HT-29 (cell line): ENCODE data around the gene PDXP. TPM values are rescaled to one million over a fixed set of nuclear protein-coding genes. Genes with fewer than 3 reads are reported as not detected.
"Not testable (repeated sequence)": the region's sequence is repeated elsewhere in the genome, so short reads cannot be mapped to it uniquely, and the experiment has no call there.

Source experiments
- DNase-seq: peaks from one replicate; pipeline ENCODE4 v3.0.0-alpha.2; 2015; ENCODE audit warnings: low spot score
- total RNA-seq: library from RNA; depleted of rRNA; stranded (reverse); fragments of >200 nt; shearing (Covaris generic); gene quantifications from 2 replicates; pipeline ENCODE4 v1.2.3, GENCODE V29; 2014

Gene PDXP
- total RNA-seq, 1 experiment from 2014 or later = 25.4 TPM

DNA sequence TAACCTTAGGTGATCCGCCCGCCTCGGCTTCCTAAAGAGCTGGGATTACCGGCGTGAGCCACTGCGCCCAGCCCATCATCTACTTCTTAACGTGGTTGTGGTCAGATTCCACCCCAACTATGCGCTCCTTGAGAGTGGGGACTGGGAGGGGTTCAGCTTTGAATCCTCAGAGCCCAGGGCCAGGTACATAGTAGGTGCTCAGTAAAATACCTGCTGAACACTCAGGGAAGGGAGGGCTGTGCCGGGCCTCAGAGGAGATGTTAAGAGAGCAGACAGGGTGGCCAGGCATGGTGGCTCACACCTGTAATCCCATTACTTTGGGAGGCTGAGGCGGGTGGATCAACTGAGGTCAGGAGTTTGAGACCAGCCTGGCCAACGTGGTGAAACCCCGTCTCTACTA is 15.7 kb downstream of the PDXP start:
- no peak for DNase-seq

DNA sequence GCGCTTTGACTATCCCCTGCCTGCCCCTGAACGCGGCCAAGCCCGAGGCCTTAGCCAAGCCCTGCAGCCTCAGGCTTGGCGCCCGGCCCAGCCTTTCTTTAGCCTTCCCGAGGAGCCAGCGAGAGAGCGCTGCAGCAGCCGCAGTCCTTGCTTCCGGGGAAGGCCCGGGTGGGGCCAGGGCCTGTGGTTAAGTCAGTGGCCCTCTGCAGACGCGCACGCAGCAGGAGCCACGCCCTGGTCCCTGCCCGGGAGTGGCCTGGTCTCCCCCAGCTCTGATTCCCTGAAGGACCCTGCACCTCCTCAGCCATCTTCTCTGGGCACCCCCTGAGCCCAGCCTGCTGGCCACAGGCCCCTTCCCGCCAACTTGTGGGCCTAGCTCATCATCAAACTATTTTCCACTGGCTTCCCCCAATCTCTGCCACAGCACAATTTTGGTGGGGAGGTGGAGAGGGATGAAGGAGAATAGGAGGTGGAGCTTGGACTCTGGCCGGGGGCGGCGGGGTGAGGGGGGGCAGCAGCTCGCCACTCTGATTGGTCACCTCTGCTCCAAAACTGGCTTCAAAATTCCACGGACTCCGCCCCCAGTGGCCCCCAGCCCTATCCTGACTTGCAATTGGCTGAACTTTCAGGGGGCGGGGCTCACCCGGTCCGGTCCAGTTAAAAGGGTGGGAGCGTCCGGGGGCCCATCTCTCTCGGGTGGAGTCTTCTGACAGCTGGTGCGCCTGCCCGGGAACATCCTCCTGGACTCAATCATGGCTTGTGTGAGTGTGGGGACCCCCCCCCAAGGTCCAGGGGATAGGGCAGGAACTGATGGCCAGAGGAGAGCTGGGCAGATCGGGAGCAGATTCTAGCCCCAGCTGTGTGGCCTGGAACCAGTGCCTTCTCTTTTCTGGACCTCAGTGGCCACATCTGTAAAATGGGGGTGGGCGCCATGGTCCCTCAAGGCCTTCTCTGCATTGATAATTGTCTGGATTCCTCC is 16.7 kb downstream of the PDXP start, which contains the start of gene LGALS1:
Gene LGALS1 (plus strand): TSS at position 686 of the 979 bp plus-strand sequence. CDS start 67 bp downstream, at position 753.
- peak; percentile 78 for DNase-seq

DNA sequence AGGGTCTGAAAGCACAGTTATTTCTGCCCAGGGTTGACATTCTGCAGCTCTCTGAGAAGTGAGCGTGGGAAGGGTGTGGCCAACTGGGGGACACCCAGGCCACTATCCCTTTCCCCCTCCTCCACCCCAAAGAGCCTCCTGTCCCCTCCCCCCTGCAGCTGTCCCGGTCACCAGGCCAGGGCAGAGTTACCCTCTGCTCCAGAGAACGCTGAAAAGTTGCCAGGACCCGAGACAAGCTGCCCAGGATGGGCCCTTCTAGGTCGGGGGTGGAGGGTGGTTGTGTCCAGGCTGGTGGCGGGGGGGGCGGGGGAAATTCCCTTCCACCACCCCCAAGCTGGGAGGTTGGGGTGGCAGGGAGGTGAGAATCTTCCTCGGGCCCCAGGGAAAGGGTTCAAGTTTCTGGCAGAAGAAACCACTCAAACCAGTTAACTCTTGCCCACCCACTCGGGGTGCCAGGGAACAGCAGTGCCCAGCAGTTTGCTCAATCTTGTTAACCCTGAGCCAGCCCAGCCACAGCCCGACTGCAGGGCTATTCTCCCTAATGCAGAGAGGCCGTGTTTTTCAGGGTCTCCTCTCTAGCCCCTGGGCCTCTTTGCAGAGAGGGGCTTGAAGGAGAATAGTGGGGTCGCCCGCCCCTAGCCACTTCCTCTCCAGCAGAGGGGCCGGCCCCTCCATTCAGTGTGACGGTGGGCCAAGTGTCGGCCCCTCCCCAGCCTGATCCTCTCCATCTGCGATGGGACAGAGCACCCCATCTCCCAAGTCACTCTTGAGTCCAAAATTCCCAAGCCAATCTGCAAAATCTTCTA is 17.6 kb downstream of the PDXP start:
- DNase-seq = no peak

DNA sequence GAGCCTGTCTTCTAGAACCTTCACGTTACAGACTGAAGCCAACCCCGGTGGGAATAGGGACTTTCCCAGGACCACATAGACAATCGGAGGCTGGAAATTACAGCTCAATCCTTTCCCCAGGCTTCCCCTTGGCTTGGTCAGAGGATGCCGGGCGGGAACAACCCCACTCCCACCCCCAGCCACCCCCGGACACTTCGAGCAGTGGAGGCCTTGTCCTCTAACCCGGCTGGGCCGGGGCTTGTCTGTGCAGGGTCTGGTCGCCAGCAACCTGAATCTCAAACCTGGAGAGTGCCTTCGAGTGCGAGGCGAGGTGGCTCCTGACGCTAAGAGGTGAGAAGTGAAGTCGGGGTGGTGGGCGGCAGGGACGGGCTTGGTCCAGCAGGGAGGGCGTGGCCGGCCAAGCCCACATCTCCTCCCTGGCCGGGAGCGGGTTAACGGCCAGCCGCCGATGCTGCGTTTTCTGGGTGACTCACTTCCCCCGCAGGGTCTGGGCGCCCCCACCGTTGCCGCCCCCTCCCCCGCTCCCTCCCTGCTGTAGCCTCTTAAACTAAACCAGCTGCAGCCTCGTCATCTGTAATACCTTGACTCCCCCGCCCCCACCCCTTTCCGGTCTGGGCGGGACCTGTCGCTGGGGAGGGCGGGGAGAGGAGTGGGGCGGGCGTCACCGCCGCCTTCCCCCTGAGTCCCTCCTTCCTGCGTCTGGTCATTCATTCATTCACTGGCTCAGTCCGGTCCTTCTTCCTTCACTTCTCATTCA is 18.4 kb downstream of the PDXP start:
- DNase-seq = peak; percentile 73

DNA sequence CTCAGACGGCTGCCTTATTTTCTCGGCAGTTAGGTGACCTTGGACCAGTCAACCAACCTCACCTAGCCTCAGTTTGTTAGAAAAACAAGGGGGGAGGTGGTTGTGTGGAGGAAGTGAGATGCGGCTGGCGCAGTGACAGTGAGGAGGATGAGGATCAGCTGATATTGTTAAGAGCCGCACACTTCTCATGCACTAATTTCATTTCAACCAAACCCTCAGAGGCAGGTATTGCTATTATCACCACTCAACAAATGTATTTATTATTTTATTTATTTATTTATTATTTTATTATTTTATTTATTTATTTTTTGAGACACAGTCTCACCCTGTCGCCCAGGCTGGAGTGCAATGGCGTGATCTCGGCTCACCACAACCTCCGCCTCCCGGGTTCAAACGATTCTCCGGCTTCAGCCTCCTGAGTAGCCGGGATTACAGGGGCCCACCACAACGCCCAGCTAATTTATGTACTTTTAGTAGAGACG is 19.0 kb downstream of the PDXP start:
- DNase-seq = no peak

DNA sequence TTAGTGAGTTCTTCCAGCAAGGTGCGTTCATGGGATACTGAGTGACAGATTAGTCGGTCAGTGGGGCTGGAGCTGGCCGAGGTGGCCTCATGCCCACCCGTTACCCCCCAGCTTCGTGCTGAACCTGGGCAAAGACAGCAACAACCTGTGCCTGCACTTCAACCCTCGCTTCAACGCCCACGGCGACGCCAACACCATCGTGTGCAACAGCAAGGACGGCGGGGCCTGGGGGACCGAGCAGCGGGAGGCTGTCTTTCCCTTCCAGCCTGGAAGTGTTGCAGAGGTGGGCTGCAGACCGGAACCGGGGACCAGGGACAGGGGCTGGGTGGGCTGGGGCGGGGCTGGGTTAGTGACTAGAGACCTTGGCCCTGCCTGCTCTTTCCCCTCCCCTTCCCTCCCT is 19.8 kb downstream of the PDXP start:
- no peak for DNase-seq

DNA sequence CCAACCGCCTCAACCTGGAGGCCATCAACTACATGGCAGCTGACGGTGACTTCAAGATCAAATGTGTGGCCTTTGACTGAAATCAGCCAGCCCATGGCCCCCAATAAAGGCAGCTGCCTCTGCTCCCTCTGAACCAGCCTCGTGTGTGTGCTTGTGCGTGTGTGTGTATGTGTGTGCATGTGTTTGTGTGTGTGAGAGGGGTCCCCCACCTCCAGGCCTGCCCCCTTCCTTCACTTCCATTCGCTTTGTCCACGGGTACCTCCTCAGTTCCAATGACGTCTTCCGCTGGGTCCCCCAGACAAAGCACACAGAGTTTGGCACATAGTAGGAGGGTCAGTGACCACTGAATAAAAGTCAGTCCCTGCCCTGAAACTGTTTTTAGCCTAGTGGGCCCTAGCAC is 21.1 kb downstream of the PDXP start:
- DNase-seq = no peak

DNA sequence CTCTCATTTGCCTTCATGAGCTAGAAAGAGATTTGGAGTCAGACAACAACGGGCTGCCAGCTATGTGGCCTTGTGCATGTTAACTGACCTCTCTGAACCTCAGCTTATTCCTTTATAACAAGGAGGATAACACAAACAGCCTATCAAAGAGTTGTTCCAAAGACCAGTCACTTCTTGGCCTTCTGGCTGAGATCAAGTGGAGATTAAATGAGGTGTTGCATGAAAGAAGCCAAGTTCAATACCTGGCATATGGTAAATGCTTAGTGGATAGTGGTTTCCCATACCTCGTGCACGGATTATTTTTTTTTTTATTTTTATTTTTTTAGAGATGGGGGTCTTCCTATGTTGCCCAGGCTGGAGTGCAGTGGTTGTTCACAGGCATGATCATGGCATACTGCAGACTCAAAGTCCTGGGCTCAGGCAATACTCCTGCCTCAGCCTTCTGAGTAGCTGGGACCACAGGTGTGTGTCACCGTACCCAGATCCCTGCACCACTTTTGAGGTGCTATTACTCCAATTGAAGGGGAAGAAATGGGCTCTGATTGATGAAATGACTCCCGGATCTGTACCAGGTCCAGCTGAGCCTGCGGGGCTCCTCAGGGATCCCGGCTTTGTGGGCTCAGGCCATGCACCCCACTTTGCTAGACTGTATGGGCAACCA is 21.8 kb downstream of the PDXP start:
- no peak for DNase-seq

DNA sequence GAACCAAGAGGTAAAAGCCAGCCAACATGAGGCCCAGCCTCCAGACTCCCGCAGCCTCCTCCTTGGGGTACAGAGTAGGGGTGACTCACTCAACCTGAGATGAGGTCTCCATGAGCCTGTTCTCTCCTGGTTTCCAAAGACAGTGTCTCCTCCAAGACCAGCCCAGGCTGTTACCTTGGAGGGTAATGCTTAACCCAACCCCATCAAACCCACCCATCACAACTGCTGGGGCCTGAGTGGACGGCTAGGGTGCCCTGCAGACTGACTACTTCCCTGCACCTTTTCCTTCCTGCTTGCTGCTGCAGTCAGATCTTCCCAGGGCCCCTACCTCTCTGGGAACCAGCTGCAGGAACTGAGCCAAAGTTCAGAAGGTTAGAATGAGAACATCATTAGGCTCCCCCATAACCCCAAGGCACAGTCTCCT is 22.5 kb downstream of the PDXP start:
- no peak for DNase-seq

DNA sequence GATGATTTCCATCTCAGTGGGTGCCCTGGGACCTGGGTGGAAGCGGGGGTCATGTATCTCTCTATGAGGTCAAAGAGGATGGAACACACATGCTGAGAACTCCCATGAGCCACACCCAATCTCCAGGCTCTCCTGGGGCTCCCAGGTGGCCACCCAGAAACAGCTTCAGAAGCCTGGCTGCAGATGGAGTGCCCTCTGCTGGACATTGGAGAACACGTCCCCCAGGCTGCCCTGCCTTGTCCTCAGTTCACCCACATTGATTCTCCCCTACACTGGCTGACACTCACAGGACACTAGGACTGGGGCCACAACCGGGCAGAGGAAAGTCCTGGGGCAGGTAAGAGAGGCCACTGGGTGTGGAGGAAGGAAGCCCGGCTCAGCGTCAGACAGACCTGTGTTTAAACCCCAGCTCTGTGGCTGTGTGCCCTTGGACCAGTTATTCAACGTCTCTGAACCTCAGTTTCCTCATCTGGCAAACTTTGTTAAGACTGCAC is 23.1 kb downstream of the PDXP start:
- DNase-seq = peak; percentile 79

DNA sequence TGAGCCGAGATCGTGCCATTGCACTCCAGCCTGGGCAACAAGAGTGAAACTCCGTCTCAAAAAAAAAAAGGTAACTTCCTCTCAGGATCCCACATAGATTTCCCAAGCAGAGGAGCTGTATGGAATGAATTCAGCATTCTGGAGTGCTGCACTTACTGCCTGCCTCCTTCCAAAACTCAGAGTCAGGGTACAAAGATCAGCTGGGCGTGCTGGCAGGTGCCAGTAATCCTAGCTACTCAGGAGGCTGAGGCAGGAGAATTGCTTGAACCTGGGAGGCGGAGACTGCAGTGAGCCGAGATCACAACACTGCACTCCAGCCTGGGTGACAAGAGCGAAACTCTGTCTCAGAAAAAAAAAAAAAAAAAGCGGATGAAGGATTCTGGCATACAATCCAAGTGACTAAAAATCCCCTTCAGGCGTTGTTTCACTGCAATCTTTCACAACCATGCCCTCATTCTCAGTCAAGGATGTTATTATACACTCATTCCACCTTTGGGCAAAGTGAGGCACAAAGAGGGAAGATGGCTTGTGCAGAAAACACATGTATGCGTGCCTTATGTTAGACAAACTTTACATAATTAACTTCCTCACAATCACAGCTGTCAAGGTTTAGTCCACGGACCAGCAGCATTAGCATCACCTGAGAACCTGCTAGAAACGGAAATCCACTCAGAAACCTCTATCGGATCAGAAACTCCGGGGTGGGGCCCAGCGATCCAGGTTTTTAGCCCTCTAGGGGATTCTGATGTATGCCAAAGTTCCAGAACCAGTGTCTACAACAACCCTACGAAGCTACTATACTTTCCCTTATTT is 26.5 kb downstream of the PDXP start:
- DNase-seq = no peak

DNA sequence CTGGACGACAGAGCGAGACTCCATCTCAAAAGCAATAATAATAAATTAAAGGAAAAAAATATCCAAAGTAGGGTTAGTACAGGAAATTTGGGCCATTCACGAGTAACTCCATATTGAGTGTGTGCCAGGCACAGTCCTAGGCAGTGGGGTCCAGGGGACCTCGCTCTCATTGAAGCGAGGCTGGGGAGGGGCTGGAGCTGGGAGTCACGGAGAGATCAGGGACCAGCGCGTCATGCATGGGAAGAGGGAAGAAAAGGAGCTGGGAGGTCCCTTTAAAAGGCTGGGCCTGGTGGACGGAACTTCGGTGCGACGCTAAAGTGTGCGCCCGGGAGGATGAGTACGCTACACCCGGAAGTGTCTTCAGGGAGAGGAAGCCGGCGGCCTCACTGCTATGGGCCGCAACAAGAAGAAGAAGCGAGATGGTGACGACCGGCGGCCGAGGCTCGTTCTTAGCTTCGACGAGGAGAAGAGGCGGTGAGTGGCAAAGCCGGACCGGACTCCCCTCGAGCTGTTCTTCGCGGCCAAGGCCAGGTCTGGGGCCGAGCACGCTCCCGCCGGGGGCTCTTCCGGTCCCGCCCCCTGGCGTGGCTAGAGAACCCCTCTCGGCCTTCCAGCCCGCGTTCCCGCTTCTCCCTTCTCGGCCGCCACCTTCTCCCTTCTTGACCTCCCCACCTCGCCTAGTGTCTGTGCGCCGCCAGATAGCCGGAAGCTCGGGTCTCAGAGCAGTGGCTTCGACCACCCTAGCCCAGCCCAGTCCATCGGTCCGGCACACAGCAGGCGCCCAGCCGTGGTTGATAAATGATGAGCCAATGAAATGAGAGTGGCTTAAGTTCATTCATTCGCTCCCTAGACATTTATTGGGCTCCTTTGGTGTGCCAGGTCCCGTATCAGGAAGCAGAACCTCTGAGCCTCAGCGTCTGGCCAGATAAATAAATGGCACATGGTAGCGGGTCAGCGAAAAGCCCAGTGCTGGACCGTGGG is 27.8 kb downstream of the PDXP start, which contains the start of gene NOL12:
Gene NOL12 (plus strand): TSS at position 342 of the 981 bp plus-strand sequence. CDS start 50 bp downstream, at position 392.
- DNase-seq = peak; percentile 82

DNA sequence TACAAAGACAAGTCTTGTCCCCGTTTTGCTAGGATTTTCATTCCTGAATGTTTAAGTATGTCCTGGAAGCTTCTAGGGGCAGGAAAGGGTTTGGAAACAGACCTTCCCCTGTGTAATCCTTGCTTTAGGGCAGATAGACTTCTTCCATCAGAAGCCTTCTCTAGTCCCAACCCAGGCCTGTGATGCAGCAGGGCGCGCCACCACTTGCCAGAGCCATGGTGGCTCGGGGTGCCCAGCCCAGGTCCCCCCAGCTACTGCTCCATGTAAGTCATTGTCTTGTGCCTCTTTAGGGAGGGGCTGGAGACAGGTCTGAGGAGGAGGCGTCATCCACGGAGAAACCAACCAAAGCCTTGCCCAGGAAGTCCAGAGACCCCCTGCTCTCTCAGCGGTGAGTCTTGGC is 31.9 kb downstream of the PDXP start:
- DNase-seq = no peak

DNA sequence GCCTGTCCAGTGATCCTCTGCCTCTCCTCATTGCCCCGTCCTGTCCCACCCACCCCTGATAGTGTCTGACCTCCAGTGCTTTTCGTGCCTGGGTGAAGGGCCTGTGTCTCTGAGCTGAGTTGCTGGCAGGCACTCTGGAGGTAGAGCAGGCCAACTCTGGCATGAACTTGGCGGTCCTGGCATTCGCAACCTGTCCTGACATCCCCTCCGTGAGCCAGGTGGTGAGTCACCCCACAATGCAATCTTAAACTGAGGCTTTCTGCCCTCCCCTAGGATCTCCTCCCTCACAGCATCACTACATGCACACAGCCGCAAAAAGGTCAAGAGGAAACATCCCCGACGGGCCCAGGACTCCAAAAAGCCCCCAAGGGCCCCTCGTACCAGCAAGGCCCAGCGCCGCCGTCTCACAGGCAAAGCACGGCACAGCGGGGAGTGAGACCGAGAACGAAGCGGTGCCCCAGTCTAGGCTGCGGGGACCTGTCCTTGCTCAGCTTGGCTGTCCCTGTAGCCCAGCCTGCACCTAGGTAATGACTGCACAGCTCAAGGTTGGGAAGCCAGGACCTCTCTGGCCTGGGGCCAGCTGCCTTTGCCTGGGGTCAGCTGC is 32.5 kb downstream of the PDXP start:
- no peak for DNase-seq

DNA sequence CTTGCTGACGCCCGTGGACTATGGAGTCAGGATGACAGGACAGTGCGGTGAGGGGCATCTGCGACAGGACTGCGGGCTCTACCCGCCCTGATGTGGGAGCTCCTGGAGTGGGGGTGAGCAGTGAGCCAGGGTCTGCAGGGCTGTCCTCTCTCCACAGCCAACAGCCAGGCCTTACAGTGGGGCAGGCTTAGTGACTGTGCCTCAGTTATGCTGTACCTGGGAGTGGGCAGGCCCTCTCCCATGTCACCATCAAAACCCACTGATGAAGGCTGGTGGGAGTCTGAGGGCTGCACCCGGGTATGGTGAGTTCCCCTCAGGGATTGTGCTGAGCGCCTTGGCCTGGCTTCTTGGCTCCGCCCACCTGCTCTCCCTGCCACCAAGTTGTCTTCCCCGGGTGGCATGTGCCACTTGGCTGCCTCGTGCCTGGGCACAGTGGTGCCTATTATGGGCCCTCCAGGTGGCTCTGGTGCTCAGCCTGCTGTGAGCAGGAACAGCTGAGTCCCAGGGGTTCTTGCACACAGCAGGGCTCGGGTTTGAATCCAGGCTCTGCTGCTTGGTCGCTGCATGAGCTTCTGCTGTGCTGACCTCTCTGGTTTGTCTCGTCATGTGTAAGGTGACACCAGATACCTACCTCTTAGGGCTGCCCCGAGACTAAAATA is 34.2 kb downstream of the PDXP start:
- no peak for DNase-seq

DNA sequence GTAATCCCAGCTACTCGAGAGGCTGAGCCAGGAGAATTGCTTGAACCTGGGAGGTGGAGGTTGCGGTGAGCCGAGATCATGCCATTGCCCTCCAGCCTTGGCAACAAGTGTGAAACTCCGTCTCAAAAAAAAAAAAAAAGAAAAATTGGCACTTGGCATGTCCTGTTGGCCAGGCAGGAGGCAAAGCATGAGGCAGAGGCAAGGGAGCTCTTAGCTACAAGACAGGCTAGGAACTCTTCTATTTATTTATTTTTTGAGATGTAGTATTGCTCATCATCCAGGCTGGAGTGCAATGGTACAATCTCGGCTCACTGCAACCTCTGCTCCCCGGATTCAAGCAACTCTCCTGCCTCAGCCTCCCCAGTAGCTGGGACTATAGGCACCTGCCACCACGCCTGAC is 35.6 kb downstream of the PDXP start:
- not testable (repeated sequence) for DNase-seq

DNA sequence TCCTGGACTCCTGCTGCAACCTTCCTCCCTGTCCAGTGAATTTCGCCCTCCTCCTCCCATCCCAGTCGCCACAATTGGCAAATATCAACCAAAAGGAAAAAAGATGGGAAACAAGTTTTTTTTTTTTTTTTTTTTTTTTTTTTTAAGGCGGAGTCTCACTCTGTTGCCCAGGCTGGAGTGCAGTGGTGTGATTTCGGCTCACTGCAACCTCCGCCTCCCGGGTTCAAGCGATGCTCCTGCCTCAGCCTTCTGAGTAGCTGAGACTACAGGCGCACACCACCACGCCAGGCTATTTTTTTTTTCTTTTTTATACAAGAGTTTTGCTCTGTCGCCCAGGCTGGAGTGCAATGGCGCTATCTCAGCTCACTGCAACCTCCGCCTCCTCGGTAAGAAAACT is 37.7 kb downstream of the PDXP start:
- DNase-seq = not testable (repeated sequence)
